ENCODE measurements around the gene BCL6. TPM values are rescaled to one million over a fixed set of nuclear protein-coding genes. Genes with fewer than 3 reads are reported as not detected.

Gene BCL6
- total and polyA plus RNA-seq, 9 of the 15 experiments (the other 6 are each of a cell fraction or from before 2014, with no cell fraction given): 0.08 to 3.5 (median 1.6) TPM

GRCh38 chr3:187719628-187720336 is 25.5 kb downstream of the BCL6 start:
- POLR2A ChIA-PET: interaction anchor here (0.5 to 1.1 kb wide), 4 partner anchors 21 to 477 kb away, joined by 3 to 6 read pairs (median 4); no protein-coding TSS in a partner anchor

More at GRCh38 chr3:187719628-187720336, 25.5 kb downstream of the BCL6 start:
- no peak for TF ChIP-seq ZZZ3 (IDR thresholded peaks at IDR 0.05)
- no peak for TF ChIP-seq ZNF384 (IDR thresholded peaks at IDR 0.05; ENCODE audit: low read depth, low read length)
- no peak for TF ChIP-seq ZBTB26 (CRISPR knock-in tag; IDR thresholded peaks at IDR 0.05)
- no peak for TF ChIP-seq U2AF1 (optimal IDR thresholded peaks at IDR 0.05; ENCODE audit: low read depth, low read length)
- no peak for TF ChIP-seq HLTF (IDR thresholded peaks at IDR 0.05)
- no peak for TF ChIP-seq ZNF551 (CRISPR knock-in tag; IDR thresholded peaks at IDR 0.05)
- TF ChIP-seq ZBTB8A (IDR thresholded peaks at IDR 0.05; ENCODE audit: partially characterized antibody): no peak
- no peak for TF ChIP-seq NR2F6 (CRISPR knock-in tag; IDR thresholded peaks at IDR 0.05)
- FAIRE-seq (no peak), DNase-seq (ENCODE audit: extremely low read depth in 1 of 4, low spot score in 3 of 4) (no peak), ATAC-seq (no peak)
- H3K79me2 ChIP-seq (ENCODE audit: control insufficient read depth, insufficient read depth, low read length): no peaks in the 10 kb centered on the region
- no peaks in the 10 kb centered on the region for H3K9me1 ChIP-seq (ENCODE audit: control insufficient read depth, insufficient read depth, low read length)
- intact Hi-C loops (cut with micrococcal nuclease) (loop anchor here (10.0 kb wide), 1 partner anchor 605 kb away; no protein-coding TSS in a partner anchor), in situ Hi-C loops (cut with MboI) (no loop called here)
- H3K27me3 ChIP-seq (ENCODE audit: control insufficient read depth in 2 of 2, insufficient read depth in 2 of 2, low read length in 2 of 2): no peaks in the 10 kb centered on the region; a peak in 1 of 5 replicates
- no peak overlapping the region for H3K9ac ChIP-seq (ENCODE audit: insufficient read depth in 1 of 2, low read depth in 2 of 2, low read length in 2 of 2)
- no peaks in the 10 kb centered on the region; the same call in 1 of the 2 replicates for H3K9me3 ChIP-seq (replicated peaks; ENCODE audit: control insufficient read depth, insufficient read depth, low read depth, low read length)
- no peaks in the 10 kb centered on the region for H4K20me1 ChIP-seq (replicated peaks; ENCODE audit: control insufficient read depth, insufficient read depth, low read length)
- H3K4me2 ChIP-seq (ENCODE audit: insufficient read depth, low read length): no peak overlapping the region
- WGBS (ENCODE audit: insufficient coverage, low coverage, missing lambda C conversion rate): 13% methylated on average over 6 of the region's 6 CpGs
- no TSS peak for BruUV-seq (replicated peaks)
- H3K4me3 ChIP-seq: no peak overlapping the region
- CTCF ChIA-PET (ENCODE audit: low intra/inter-chr PET ratio): no interaction called here
- H2AFZ ChIP-seq (ENCODE audit: low read depth, low read length): no peak overlapping the region
- H3K27ac ChIP-seq (ENCODE audit: extremely low read depth, low read depth, low read length): no peak overlapping the region
- no peaks in the 10 kb centered on the region for H3K36me3 ChIP-seq (ENCODE audit: control insufficient read depth, insufficient read depth, low read length)
- no peaks in the 10 kb centered on the region for H3K4me1 ChIP-seq (replicated peaks in 1 of 2; ENCODE audit: control insufficient read depth in 2 of 2, insufficient read depth in 2 of 2, low read length in 2 of 2)
